HG03469 (cell line): ENCODE results near the gene STK26.
"Not testable (repeated sequence)": the region's sequence is repeated elsewhere in the genome, so short reads cannot be mapped to it uniquely, and the experiment has no call there.

ENCODE experiments used
- ATAC-seq: cut with Tn5 transposase; IDR thresholded peaks from one replicate; pipeline ENCODE4 v1.9.1; 2021; ENCODE audit warnings: mild to moderate bottlenecking, moderate library complexity, moderate number of reproducible peaks; ENCODE audit not compliant: unreplicated experiment

The STK26 gene

GRCh38 chrX:132022967-132023895 lies at the start of gene STK26:
Gene STK26, plus strand, starts transcription at chrX:132023302. Its CDS starts 316 bp downstream, at chrX:132023618.
- peak; percentile 53 for ATAC-seq

GRCh38 chrX:131975851-131976250 lies 47.3 kb upstream of the STK26 start:
- ATAC-seq: no peak

- no peak for ATAC-seq
Measured at GRCh38 chrX:131977619-131978018, 45.5 kb upstream of the STK26 start.

GRCh38 chrX:131979116-131979515 lies 44.0 kb upstream of the STK26 start:
- no peak for ATAC-seq

- ATAC-seq: no peak
Measured at GRCh38 chrX:131985526-131986049, 37.5 kb upstream of the STK26 start.

GRCh38 chrX:131987252-131987651 lies 35.9 kb upstream of the STK26 start:
- ATAC-seq: peak; percentile 98

DNA sequence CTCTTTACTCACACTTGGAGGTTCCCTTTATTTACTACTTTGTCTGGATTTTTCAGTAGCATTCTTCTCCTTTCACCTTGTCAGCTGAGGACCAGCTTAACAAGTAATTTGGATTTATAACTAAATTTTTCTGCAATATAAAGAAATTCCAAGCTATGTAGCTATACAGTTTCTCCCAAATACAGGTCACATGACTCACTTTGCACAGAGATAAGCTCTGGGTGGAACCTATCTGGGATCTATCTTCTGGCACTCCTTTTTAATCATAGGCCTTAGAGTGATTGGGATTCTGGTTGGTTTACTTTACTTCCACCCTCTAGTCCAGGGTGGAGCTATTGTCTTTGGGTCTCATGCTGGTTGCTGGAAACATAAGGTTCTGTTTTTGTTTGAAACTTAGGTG lies 34.9 kb upstream of the STK26 start:
- no peak for ATAC-seq

GRCh38 chrX:132001127-132001526 lies 22.0 kb upstream of the STK26 start:
- no peak for ATAC-seq

DNA sequence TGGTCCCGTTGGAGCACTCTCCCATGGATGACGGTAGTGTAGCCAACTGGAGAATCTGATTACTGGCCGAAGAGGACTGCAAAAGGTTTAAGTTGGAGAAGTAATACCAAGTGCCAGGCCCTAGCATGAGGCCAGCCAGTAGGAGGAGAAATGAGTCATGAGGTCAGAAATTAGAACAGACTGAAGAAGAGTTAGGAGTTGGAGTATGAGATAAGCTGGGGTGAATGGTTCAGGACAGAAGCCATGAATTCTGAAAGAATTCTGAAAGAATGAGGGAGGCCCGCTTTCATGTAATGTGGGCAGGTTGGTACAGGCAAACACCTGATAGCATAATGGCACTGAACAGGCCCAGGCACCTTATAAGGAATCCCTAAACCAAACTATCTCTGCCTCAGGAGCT lies 18.4 kb upstream of the STK26 start:
- no peak for ATAC-seq

GRCh38 chrX:132009350-132009749 lies 13.8 kb upstream of the STK26 start:
- ATAC-seq: no peak

DNA sequence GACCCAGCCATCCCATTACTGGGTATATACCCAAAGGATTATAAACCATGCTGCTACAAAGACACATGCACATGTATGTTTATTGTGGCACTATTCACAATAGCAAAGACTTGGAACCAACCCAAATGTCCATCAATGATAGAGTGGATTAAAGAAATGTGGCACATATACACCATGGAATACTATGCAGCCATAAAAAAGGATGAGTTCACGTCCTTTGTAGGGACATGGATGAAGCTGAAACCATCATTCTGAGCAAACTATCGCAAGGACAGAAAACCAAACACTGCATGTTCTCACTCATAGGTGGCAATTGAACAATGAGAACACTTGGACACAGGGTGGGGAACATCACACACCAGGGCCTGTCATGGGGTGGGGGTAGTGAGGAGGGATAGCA lies 12.9 kb upstream of the STK26 start:
- ATAC-seq: not testable (repeated sequence)

DNA sequence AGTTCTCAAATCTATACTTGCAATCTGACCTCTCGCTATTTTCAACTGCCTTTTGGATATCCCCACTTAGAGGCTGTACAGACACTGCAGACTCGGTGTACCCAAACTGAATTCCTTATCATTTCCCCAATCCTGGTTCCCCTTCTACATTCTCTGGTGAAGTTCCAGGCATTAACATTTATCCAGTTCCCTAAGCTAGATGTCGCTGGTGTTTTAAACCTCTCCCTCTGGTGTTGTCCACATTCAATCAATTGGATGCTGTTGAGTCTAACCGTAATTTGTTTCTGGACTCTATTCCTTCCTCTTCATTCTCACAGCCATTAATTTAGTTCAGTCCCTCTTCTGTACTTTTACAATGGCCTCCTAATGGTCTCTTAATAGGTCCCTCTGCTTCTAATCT lies 7.2 kb upstream of the STK26 start:
- ATAC-seq: no peak

DNA sequence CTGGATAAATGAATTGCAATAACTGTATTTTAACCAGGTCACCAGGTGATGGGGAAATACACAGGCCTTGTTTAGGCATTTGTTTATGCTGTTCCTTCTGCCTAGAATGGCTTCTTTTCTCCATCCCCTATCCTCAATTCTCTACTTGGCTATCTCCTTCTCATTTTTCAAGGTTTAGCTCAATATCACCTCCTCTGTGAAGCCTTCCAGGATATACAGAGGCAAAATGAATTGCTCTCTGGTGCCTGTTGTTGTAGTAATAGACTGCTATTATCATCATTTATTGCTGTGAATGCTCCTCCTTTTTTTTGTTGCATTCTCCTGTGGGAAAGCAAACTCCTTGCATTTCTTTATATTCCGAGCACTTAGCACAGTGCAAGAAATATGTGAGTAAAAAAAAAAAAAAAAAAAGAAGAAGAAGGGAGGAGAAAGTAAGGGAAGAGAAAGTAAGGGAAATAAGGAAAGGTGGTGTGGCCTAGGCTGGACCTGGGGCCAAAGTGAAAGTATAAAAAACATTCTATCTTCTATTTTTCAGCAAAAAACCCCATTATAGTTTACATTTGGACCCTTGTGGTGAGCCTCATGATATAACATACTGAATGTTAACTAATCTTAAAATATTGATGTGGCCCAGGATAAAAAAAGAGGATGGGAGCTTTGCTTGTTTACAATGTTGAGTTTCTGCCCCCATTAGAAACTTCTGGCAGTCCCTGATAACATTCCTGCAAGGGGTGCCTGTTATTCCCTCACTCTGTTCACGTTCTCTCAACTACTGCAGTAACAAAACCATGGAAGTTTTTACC lies 6.3 kb upstream of the STK26 start:
- ATAC-seq: no peak

DNA sequence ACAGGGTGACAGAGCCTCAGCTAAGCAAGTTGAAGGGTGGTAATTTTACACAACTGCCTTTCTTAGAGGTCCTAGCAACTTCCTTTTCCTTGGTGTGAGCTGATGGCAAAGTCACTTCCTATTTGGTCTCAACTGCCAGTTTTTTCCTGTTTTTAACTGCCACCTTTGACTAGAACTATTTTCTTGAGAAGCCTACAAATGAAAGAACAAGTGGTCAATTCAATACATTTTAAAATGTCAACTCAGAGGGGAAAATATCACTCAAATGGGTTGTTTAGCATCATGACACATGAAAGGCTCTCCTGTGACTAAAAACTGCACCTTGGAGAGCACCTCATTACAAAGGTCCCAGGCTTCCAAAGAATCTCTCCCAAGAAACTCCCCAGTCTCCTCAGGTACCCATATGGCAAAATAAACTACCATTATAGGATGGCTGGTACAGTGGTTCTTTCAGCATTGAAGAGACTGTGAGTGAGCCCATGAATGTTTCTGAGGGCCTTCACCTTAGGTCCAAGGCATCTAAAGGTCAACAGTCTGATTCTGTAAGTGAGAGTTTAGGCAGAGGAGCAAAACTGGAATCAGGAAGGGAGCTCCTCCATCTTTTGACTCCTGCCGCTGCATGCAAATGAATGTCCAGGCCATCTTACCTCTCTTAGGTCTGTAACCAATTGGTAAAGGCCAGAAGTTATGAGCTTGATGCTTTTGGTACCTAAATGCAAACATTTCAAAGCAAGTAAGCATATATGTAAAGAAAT lies 5.5 kb upstream of the STK26 start:
- no peak for ATAC-seq

- ATAC-seq: peak; percentile 25
Measured at GRCh38 chrX:132022198-132022966, 720 bp upstream of the STK26 start.

- peak; percentile 43 for ATAC-seq
Measured at GRCh38 chrX:132023896-132024386, 839 bp downstream of the STK26 start.

DNA sequence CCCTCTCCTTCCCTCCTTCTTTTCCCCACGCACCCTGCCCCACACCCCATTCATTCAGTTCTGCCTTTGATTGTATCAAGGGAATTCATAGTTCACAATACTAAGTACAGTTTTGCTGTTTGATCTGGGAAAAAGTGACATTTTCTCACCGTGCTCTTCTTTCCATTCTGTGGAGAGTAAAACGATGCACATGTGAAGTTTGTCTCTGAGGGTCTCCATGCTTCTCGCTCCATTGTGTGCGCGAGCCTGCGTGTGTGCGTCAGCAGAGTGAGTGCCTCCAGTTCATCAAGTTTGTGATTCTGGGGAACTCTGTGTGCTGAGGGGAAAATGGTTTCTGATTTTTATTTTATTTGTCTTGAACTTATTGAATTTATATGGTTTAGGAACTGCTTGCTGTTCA lies 1.9 kb downstream of the STK26 start:
- ATAC-seq: no peak

GRCh38 chrX:132030264-132030663 lies 7.2 kb downstream of the STK26 start:
- no peak for ATAC-seq

DNA sequence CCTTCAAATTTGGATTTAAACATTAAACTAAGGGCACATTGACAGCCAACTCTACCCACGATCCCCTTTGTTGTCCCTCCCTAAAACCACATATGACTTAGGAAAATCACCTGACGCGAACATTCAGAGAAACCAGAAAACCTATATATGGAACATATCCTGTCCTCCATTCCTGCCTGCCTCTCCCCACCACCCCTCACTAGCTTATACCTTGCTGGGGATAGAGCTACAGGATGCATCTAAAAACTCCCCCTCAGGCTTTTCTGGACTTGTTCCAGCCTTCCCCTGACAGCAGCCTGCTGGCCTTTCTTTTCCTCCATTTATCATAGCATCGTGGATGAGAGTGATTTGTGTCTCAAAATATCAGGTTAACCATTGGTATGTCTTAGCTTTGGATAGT lies 8.8 kb downstream of the STK26 start:
- no peak for ATAC-seq

DNA sequence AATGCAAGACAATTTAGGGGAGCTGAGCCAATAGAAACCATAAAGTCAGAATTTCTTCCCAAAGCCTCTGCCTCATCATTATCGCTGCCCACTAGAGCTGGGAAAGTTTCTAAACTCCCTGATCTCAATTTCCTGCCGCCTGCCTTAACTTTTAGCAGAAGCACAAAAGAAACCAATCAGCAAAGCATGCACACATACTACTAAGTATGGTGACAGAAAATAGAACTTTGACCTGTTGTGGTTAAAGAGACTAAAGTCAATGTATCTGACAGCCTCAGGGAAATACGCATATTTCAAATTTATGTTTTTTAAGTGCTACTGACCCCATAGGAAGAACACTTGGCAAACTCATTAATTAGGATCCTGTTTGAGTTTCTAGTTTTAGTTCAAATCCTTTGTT lies 10.1 kb downstream of the STK26 start:
- ATAC-seq: peak; percentile 51
